ENCODE results near the gene KCNK15.

GRCh38 chr20:44768256-44768655 lies 22.6 kb downstream of the KCNK15 start:
- TF ChIP-seq, protein P1, sequence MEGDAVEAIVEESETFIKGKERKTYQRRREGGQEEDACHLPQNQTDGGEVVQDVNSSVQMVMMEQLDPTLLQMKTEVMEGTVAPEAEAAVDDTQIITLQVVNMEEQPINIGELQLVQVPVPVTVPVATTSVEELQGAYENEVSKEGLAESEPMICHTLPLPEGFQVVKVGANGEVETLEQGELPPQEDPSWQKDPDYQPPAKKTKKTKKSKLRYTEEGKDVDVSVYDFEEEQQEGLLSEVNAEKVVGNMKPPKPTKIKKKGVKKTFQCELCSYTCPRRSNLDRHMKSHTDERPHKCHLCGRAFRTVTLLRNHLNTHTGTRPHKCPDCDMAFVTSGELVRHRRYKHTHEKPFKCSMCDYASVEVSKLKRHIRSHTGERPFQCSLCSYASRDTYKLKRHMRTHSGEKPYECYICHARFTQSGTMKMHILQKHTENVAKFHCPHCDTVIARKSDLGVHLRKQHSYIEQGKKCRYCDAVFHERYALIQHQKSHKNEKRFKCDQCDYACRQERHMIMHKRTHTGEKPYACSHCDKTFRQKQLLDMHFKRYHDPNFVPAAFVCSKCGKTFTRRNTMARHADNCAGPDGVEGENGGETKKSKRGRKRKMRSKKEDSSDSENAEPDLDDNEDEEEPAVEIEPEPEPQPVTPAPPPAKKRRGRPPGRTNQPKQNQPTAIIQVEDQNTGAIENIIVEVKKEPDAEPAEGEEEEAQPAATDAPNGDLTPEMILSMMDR (IDR thresholded peaks at IDR 0.05) = no peak
- TF ChIP-seq POLR2A (IDR thresholded peaks at IDR 0.05) = no peak
- TF ChIP-seq POLR2AphosphoS5 (IDR thresholded peaks at IDR 0.05) = no peak
